ENCODE data around the gene TSPAN18.

DNA sequence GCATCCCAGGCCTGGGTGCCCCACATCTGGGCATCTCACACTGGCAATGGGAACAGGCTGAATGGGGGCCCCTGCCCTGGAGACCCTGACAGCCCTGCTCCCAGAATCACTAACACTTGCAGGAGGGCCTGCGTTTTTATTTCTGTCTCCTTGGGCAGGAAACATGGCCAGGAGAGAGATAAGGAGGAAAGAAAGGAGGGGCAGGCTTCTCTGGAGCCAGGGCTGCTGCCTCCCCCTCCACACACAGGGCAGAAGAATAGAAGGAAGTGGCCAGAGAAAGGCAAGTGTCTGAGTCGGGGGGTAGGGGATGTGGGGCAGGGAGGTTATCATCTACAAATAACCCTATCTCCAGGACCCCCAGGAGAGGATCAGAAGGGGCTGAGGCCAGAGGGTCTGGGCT, 25.5 kb upstream of the TSPAN18 start:
- TF ChIP-seq, protein P1, sequence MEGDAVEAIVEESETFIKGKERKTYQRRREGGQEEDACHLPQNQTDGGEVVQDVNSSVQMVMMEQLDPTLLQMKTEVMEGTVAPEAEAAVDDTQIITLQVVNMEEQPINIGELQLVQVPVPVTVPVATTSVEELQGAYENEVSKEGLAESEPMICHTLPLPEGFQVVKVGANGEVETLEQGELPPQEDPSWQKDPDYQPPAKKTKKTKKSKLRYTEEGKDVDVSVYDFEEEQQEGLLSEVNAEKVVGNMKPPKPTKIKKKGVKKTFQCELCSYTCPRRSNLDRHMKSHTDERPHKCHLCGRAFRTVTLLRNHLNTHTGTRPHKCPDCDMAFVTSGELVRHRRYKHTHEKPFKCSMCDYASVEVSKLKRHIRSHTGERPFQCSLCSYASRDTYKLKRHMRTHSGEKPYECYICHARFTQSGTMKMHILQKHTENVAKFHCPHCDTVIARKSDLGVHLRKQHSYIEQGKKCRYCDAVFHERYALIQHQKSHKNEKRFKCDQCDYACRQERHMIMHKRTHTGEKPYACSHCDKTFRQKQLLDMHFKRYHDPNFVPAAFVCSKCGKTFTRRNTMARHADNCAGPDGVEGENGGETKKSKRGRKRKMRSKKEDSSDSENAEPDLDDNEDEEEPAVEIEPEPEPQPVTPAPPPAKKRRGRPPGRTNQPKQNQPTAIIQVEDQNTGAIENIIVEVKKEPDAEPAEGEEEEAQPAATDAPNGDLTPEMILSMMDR (IDR thresholded peaks at IDR 0.05; ENCODE audit: low read length) = no peak
- no peak for TF ChIP-seq EZH2 (IDR thresholded peaks at IDR 0.05; ENCODE audit: borderline replicate concordance, low read length)

Measured in OCI-LY1 (cell line).